OCI-LY7 (cell line): Measurements from ENCODE around the gene ZNF827. TPM values are rescaled to one million over a fixed set of nuclear protein-coding genes. Genes with fewer than 3 reads are reported as not detected.

ENCODE experiments used
- BruUV-seq: library from RNA; stranded (reverse); fragments of 400-500 nt; replicated peaks from 2 replicates; lab custom pipeline; 2021; lab: Mats Ljungman, UMichigan
- CTCF ChIA-PET: fragments of 300-600 bp; sonication (Branson Sonifier 250); formaldehyde crosslinking; loops from one replicate; lab custom pipeline; 2022; ENCODE audit warnings: antibody characterized with exemption; ENCODE audit not compliant: unreplicated experiment; lab: Charles Lee
- POLR2A ChIA-PET: fragments of 300-600 bp; sonication (Branson Sonifier 250); formaldehyde crosslinking; loops from one replicate; lab custom pipeline; 2022; ENCODE audit warnings: antibody characterized with exemption; lab: Charles Lee
- DNase-seq: peaks from one replicate; pipeline ENCODE4 v3.0.0-alpha.2; 2015; ENCODE audit warnings: low spot score
- H2AFZ ChIP-seq: fragments of 200-600 bp; sonication (generic), shearing (Covaris generic); 2 replicates; pipeline ENCODE4 v1.6.1; 2014; ENCODE audit warnings: mild to moderate bottlenecking, antibody characterized with exemption, low read length, moderate library complexity
- H3K27ac ChIP-seq: fragments of 200-600 bp; sonication (generic); 2 replicates; pipeline ENCODE4 v1.5.1; 2014; ENCODE audit warnings: mixed run types, low read depth, mild to moderate bottlenecking, moderate library complexity, low read length, inconsistent platforms; ENCODE audit not compliant: poor library complexity, severe bottlenecking
- H3K36me3 ChIP-seq: fragments of 200-600 bp; sonication (generic); 2 replicates; pipeline ENCODE4 v1.6.1; 2014; ENCODE audit warnings: mild to moderate bottlenecking, antibody characterized with exemption, low read length, moderate library complexity, mixed read lengths; ENCODE audit not compliant: insufficient read depth
- H3K4me1 ChIP-seq: fragments of 200-600 bp; sonication (generic); 2 replicates; pipeline ENCODE4 v1.5.1; 2014; ENCODE audit warnings: mild to moderate bottlenecking, low read length; ENCODE audit not compliant: insufficient read depth, poor library complexity, severe bottlenecking
- H3K4me2 ChIP-seq: fragments of 200-600 bp; sonication (generic); 2 replicates; pipeline ENCODE4 v1.6.1; 2014; ENCODE audit warnings: mild to moderate bottlenecking, low read length
- H3K4me3 ChIP-seq: fragments of 200-600 bp; sonication (generic); 2 replicates; pipeline ENCODE4 v1.5.1; 2014; ENCODE audit warnings: mild to moderate bottlenecking, low read depth, low read length; ENCODE audit not compliant: poor library complexity, severe bottlenecking
- H3K79me2 ChIP-seq: fragments of 200-600 bp; sonication (generic); 2 replicates; pipeline ENCODE4 v1.6.1; 2016; ENCODE audit warnings: low read depth, mild to moderate bottlenecking, low read length, moderate library complexity, mixed read lengths; ENCODE audit not compliant: insufficient read depth
- H3K9me2 ChIP-seq: fragments of 200-600 bp; sonication (generic); 2 replicates; pipeline ENCODE4 v1.6.1; 2016; ENCODE audit warnings: mild to moderate bottlenecking, low read length, mixed read lengths; ENCODE audit not compliant: insufficient read depth
- H3K9me3 ChIP-seq: fragments of 200-600 bp; sonication (generic); 2 replicates; pipeline ENCODE4 v1.6.1; 2014; ENCODE audit warnings: mild to moderate bottlenecking, mixed run types, low read length, mixed read lengths
- H4K20me1 ChIP-seq: fragments of 200-600 bp; sonication (generic); 2 replicates; pipeline ENCODE4 v1.6.1; 2014; ENCODE audit warnings: mild to moderate bottlenecking, antibody characterized with exemption, low read length, moderate library complexity, mixed read lengths; ENCODE audit not compliant: insufficient read depth
- EZH2phosphoT487 ChIP-seq: fragments of 200-600 bp; sonication (generic); IDR thresholded peaks from 2 replicates; pipeline ENCODE4 v1.6.1; 2018; ENCODE audit warnings: low read depth, borderline replicate concordance, mild to moderate bottlenecking, mixed run types, antibody characterized with exemption, low read length, moderate library complexity, mixed read lengths
- intact Hi-C: fragments of 100-400 bp; cut with micrococcal nuclease; formaldehyde crosslinking; loops from one replicate; pipeline ENCODE4 v1.10.0; 2022; ENCODE audit not compliant: unreplicated experiment
- total RNA-seq, 2 experiments: library from RNA; depleted of rRNA in 1 of 2; stranded (reverse); fragments of >200 nt in 1 of 2; shearing (Covaris generic) in 1 of 2; gene quantifications; 2 replicates each; pipeline ENCODE4 v1.2.3, GENCODE V29; 2014 to 2022
- TF ChIP-seq, protein P1 (sequence below): fragments of 200-600 bp; sonication (generic); conservative IDR thresholded peaks from 2 replicates; pipeline ENCODE4 v1.5.1; 2014; ENCODE audit warnings: mild to moderate bottlenecking, antibody characterized with exemption, low read length, moderate library complexity, mixed read lengths

ZNF827 gene
- total RNA-seq, 2 experiments from 2014 or later: 15.1 to 42.9 TPM

- H3K9me3 ChIP-seq: no peaks in the 10 kb centered on the region
- no peak overlapping the region for H3K27ac ChIP-seq
- intact Hi-C loops: no loop called here
- H2AFZ ChIP-seq: no peak overlapping the region
- H3K4me1 ChIP-seq: no peaks in the 10 kb centered on the region
- CTCF ChIA-PET: no interaction called here
- POLR2A ChIA-PET: interaction anchor here (1.1 kb wide), 1 partner anchor 43 kb away, joined by 3 read pairs; no protein-coding TSS in a partner anchor
- H3K4me2 ChIP-seq: no peak overlapping the region
- no peak overlapping the region for H3K4me3 ChIP-seq
- no peaks in the 10 kb centered on the region for H4K20me1 ChIP-seq
- no peaks in the 10 kb centered on the region for H3K9me2 ChIP-seq
- peaks cover 53% of the 10 kb centered on the region for H3K36me3 ChIP-seq
- no TSS peak for BruUV-seq
- H3K79me2 ChIP-seq: no peaks in the 10 kb centered on the region
- TF ChIP-seq, protein P1, sequence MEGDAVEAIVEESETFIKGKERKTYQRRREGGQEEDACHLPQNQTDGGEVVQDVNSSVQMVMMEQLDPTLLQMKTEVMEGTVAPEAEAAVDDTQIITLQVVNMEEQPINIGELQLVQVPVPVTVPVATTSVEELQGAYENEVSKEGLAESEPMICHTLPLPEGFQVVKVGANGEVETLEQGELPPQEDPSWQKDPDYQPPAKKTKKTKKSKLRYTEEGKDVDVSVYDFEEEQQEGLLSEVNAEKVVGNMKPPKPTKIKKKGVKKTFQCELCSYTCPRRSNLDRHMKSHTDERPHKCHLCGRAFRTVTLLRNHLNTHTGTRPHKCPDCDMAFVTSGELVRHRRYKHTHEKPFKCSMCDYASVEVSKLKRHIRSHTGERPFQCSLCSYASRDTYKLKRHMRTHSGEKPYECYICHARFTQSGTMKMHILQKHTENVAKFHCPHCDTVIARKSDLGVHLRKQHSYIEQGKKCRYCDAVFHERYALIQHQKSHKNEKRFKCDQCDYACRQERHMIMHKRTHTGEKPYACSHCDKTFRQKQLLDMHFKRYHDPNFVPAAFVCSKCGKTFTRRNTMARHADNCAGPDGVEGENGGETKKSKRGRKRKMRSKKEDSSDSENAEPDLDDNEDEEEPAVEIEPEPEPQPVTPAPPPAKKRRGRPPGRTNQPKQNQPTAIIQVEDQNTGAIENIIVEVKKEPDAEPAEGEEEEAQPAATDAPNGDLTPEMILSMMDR: no peak
- no peak for DNase-seq
Measured at GRCh38 chr4:145786830-145787229, 151.8 kb downstream of the ZNF827 start.

DNA sequence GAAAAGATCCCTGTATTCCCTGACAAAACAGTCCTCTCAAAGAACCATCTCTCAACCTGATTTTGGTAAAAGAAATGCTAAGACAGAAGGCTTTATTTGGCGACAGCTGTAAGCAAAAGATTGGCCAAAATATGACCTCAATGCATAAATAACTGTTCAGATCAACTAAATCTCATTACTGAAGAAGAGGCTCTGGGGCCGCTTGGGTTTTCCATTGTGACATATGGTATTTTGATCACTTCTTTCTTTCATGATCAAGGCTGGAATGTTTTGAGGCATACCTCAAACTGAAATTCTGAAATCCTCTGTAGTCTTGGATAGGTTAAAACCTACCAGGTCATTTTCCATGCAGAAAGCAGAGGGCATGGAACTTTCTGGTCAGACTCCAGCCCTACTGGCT, 152.4 kb downstream of the ZNF827 start:
- Histone ChIP-seq H3K36me3 (peaks cover 54% of the 10 kb centered on the region), H3K79me2 (no peaks in the 10 kb centered on the region), H4K20me1 (no peaks in the 10 kb centered on the region), H3K9me3 (no peaks in the 10 kb centered on the region), H3K4me3 (no peak overlapping the region), H2AFZ (no peak overlapping the region), H3K27ac (no peak overlapping the region), H3K4me2 (no peak overlapping the region), H3K4me1 (no peaks in the 10 kb centered on the region), H3K9me2 (no peaks in the 10 kb centered on the region)
- intact Hi-C loops: no loop called here
- TF ChIP-seq EZH2phosphoT487: no peak
- TF ChIP-seq, protein P1: no peak
- ChIA-PET CTCF (no interaction called here), POLR2A (interaction anchor here (1.1 kb wide), 1 partner anchor 44 kb away, joined by 3 read pairs; no protein-coding TSS in a partner anchor)
- no TSS peak for BruUV-seq
- no peak for DNase-seq

DNA sequence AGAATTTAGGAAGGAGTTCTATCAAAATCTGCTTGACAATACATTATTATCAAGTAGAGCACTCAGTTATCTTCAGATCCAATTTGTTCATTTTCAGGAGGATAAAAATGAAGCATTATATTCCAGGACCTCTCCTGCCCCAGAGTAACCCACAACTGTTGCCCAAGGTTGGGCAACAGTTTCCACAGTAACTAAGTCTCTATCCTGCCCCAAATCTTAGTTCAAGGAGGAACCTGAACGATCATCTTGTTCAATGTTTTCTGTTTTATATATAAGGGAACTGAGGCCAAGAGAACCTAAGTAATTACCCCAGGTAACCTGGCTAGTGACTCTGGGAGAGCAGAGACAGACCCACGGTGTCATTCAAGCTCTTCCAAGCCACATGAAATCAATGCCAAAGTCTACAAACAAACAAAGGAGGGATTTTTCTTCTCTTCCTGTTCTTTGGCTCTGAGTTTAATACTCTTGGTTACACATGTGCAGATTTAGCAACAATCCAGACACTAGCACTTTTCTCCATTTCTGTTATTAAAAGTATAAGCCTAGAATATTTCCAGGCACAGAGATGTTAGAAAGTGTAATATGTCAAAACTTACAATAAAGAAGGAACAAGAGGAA, 153.1 kb downstream of the ZNF827 start:
- Histone ChIP-seq H3K9me2 (no peaks in the 10 kb centered on the region), H3K4me1 (no peaks in the 10 kb centered on the region), H3K27ac (no peak overlapping the region), H3K79me2 (no peaks in the 10 kb centered on the region), H2AFZ (no peak overlapping the region), H3K36me3 (peaks cover 55% of the 10 kb centered on the region), H3K4me3 (no peak overlapping the region), H4K20me1 (no peaks in the 10 kb centered on the region), H3K4me2 (no peak overlapping the region), H3K9me3 (no peaks in the 10 kb centered on the region)
- DNase-seq: no peak
- no TSS peak for BruUV-seq
- TF ChIP-seq, protein P1: no peak
- TF ChIP-seq EZH2phosphoT487: no peak
- ChIA-PET POLR2A (no interaction called here), CTCF (no interaction called here)
- intact Hi-C loops: no loop called here
